HepG2 (cell line): ENCODE results near the gene PAIP1. TPM values are rescaled to one million over a fixed set of nuclear protein-coding genes. Genes with fewer than 3 reads are reported as not detected.

Experiments used
- FIP1L1 ChIP-seq: fragments of 200-400 bp; formaldehyde crosslinking; IDR thresholded peaks from 2 replicates; pipeline ENCODE4 v1.6.1; 2018; ENCODE audit warnings: low read depth, mild to moderate bottlenecking, low read length, moderate library complexity, borderline replicate concordance; ENCODE audit not compliant: insufficient read depth
- HMGXB4 ChIP-seq, 2 experiments: sonication (generic) in 1 of 2; formaldehyde crosslinking in 1 of 2; IDR thresholded peaks; 2 replicates each; pipeline versions ENCODE4 v1.4.0 to v1.6.1; 2018 to 2020; ENCODE audit warnings: missing genetic modification reagents in 2 of 2, borderline replicate concordance in 1 of 2, low read depth in 1 of 2, mild to moderate bottlenecking in 1 of 2, missing biosample characterization in 1 of 2
- HNF1B ChIP-seq: sonication (generic); formaldehyde crosslinking; IDR thresholded peaks from 2 replicates; pipeline ENCODE4 v1.5.1; 2020; ENCODE audit warnings: mild to moderate bottlenecking, moderate library complexity, missing genetic modification reagents
- MLX ChIP-seq: IDR thresholded peaks from 2 replicates; pipeline ENCODE4 v1.6.1; 2016
- NR2F6 ChIP-seq, 2 experiments: IDR thresholded peaks; 2 replicates each; pipeline ENCODE4 v1.6.1; 2016; ENCODE audit warnings: antibody characterized with exemption in 1 of 2, mild to moderate bottlenecking in 1 of 2
- ZBTB25 ChIP-seq: IDR thresholded peaks from 2 replicates; pipeline ENCODE4 v1.6.1; 2018; ENCODE audit warnings: missing genetic modification reagents
- ZBTB8A ChIP-seq: sonication (generic); formaldehyde crosslinking; IDR thresholded peaks from 2 replicates; pipeline ENCODE4 v1.4.0; 2020; ENCODE audit warnings: mild to moderate bottlenecking, low read depth, missing genetic modification reagents, borderline replicate concordance
- ZNF703 ChIP-seq: sonication (generic); formaldehyde crosslinking; IDR thresholded peaks from 2 replicates; pipeline ENCODE4 v1.5.1; 2020; ENCODE audit warnings: missing genetic modification reagents, mild to moderate bottlenecking, moderate library complexity, borderline replicate concordance
- ZNF850 ChIP-seq: sonication (generic); formaldehyde crosslinking; conservative IDR thresholded peaks from 2 replicates; pipeline ENCODE4 v1.9.0; 2021; ENCODE audit warnings: mild to moderate bottlenecking, missing genetic modification reagents
- polyA plus RNA-seq, 8 experiments: library from polyadenylated mRNA; depleted of rRNA in 3 of 8; stranded (reverse) in 7 of 8; unstranded in 1 of 8; fragments of >200 nt; fragmentation: Illumina TruSeq in 4 of 8; extraction: Trizol in 4 of 8; gene quantifications; 2 replicates each; pipeline versions ENCODE4 v1.2.1 to v1.2.3, GENCODE V29; 2011 to 2016; ENCODE audit warnings: low read depth in 4 of 8, missing spikeins in 1 of 8, mixed read lengths in 1 of 8; ENCODE audit not compliant: insufficient read depth in 1 of 8
- total RNA-seq, 5 experiments: library from RNA; depleted of rRNA; stranded (reverse); fragments of >200 nt; fragmentation: Illumina TruSeq; extraction: Trizol; gene quantifications; 2 replicates each; pipeline ENCODE4 v1.2.3, GENCODE V29; 2016; ENCODE audit warnings: low read depth in 1 of 5

PAIP1 gene
- total and polyA plus RNA-seq, 2 of the 13 experiments (the other 11 are each of a cell fraction or from before 2014, with no cell fraction given): 96.6 to 116 TPM

GRCh38 chr5:43498581-43498980, 58.3 kb downstream of the PAIP1 start (continued):
- TF ChIP-seq HNF1B (no peak), ZNF703 (CRISPR knock-in tag) (no peak), ZNF850 (CRISPR knock-in tag) (no peak), NR2F6 (IDR thresholded peaks at IDR 0.05) (no peak), NR2F6 (CRISPR knock-in tag; IDR thresholded peaks at IDR 0.05) (no peak), MLX (CRISPR knock-in tag) (no peak), ZBTB25 (CRISPR knock-in tag) (no peak), FIP1L1 (no peak), ZBTB8A (no peak), HMGXB4 (CRISPR knock-in tag; IDR thresholded peaks at IDR 0.05; ENCODE audit: borderline replicate concordance in 1 of 2, low read depth in 1 of 2) (no peak)
